VCaP (cell line): Measurements from ENCODE around the gene DENND1A.

Experiments used
- H3K27ac ChIP-seq: fragments of 450-650 bp; 2 replicates; pipeline ENCODE4 v1.5.1; 2017
- CTCF ChIP-seq: fragments of 450-650 bp; conservative IDR thresholded peaks from 2 replicates; pipeline ENCODE4 v1.5.1; 2017; ENCODE audit warnings: mild to moderate bottlenecking, moderate library complexity

The DENND1A gene

GRCh38 chr9:123343443-123344191 lies 586.3 kb downstream of the DENND1A start:
- TF ChIP-seq CTCF, result no peak
- H3K27ac ChIP-seq, result no peak overlapping the region; the same call in 1 of the 2 replicates

GRCh38 chr9:123342247-123342646 lies 587.7 kb downstream of the DENND1A start:
- TF ChIP-seq CTCF, result no peak
- H3K27ac ChIP-seq, result no peak overlapping the region

- H3K27ac ChIP-seq, result no peak overlapping the region
- TF ChIP-seq CTCF, result no peak
Observed at GRCh38 chr9:123341816-123342215, 588.1 kb downstream of the DENND1A start.

- H3K27ac ChIP-seq, result no peak overlapping the region
- TF ChIP-seq CTCF, result no peak
Observed at GRCh38 chr9:123339666-123340510, 590.0 kb downstream of the DENND1A start.

- no peak overlapping the region for H3K27ac ChIP-seq
Observed at GRCh38 chr9:123338710-123339665, 590.9 kb downstream of the DENND1A start.

DNA sequence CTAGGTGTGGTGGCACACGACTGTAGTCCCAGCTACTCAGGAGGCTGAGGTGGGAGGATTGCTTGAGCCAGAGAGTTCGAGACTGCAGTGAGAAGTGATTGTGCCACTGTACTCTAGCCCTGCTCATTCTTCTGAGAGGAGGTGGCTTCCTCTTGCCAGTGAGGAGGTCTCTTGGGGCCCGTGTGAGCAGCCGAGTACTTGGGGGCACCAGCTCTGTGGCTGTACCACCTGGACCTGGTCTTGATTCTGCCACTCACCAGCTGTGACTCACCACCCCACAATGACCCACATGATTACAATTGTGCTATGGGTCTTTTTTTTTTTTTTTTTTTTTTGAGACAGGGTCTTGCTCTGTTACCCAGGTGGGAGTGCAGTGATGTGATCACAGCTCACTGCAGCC lies 592.0 kb downstream of the DENND1A start:
- H3K27ac ChIP-seq, result no peak overlapping the region
- no peak for TF ChIP-seq CTCF

More at GRCh38 chr9:123338710-123339665, 590.9 kb downstream of the DENND1A start:
- no peak for TF ChIP-seq CTCF

GRCh38 chr9:123336959-123337358 lies 593.0 kb downstream of the DENND1A start:
- no peak overlapping the region for H3K27ac ChIP-seq
- no peak for TF ChIP-seq CTCF
